Osteoblast (primary cell): Measurements from ENCODE around the gene PRMT2. TPM values are rescaled to one million over a fixed set of nuclear protein-coding genes. Genes with fewer than 3 reads are reported as not detected.
A peak's percentile ranks its signal among the peaks of the same experiment; 100 is the strongest.

ENCODE experiments used
- DNase-seq: peaks from one replicate; pipeline ENCODE4 v3.0.0; 2011; ENCODE audit warnings: low spot score, mixed read lengths; ENCODE audit not compliant: insufficient read length; ENCODE audit errors: missing footprints
- H2AFZ ChIP-seq: 2 replicates; pipeline ENCODE4 v1.6.0; 2011; ENCODE audit warnings: mild to moderate bottlenecking, low read length
- H3K27ac ChIP-seq: 2 replicates; pipeline ENCODE4 v1.5.1; 2011; ENCODE audit warnings: mild to moderate bottlenecking, low read depth, low read length, moderate library complexity
- H3K27me3 ChIP-seq: 2 replicates; pipeline ENCODE4 v1.6.0; 2012; ENCODE audit warnings: mild to moderate bottlenecking, control low read depth, inconsistent platforms, low read length, moderate library complexity; ENCODE audit not compliant: insufficient read depth
- H3K36me3 ChIP-seq: 2 replicates; pipeline ENCODE4 v1.5.1; 2011; ENCODE audit warnings: mild to moderate bottlenecking, low read length, control low read depth, moderate library complexity; ENCODE audit not compliant: insufficient read depth
- H3K4me1 ChIP-seq: 2 replicates; pipeline ENCODE4 v1.5.1; 2011; ENCODE audit warnings: mild to moderate bottlenecking, low read length, control low read depth, moderate library complexity; ENCODE audit not compliant: insufficient read depth
- H3K4me2 ChIP-seq: 2 replicates; pipeline ENCODE4 v1.6.0; 2011; ENCODE audit warnings: mild to moderate bottlenecking, low read length; ENCODE audit not compliant: insufficient read depth
- H3K4me3 ChIP-seq: fragments of 200-600 bp; sonication (generic); 3 replicates; pipeline ENCODE4 v1.5.1; 2012; ENCODE audit warnings: mild to moderate bottlenecking, low read length, inconsistent platforms; ENCODE audit not compliant: insufficient read depth
- H3K79me2 ChIP-seq: 2 replicates; pipeline ENCODE4 v1.6.0; 2012; ENCODE audit warnings: mild to moderate bottlenecking, low read length, control low read depth, inconsistent platforms; ENCODE audit not compliant: insufficient read depth
- H3K9me3 ChIP-seq: 2 replicates; pipeline ENCODE4 v1.5.1; 2011; ENCODE audit warnings: low read depth, low read length, control low read depth
- H4K20me1 ChIP-seq: 2 replicates; pipeline ENCODE4 v1.6.0; 2012; ENCODE audit warnings: mild to moderate bottlenecking, low read length, control low read depth; ENCODE audit not compliant: insufficient read depth
- CTCF ChIP-seq: IDR thresholded peaks from 2 replicates; pipeline ENCODE4 v1.5.1; 2011; ENCODE audit warnings: mild to moderate bottlenecking, low read depth, low read length, moderate library complexity; ENCODE audit errors: extremely low read depth
- total RNA-seq: library from RNA; depleted of rRNA; stranded (reverse); fragments of >200 nt; gene quantifications from 2 replicates; pipeline ENCODE4 v1.2.3, GENCODE V29; 2012

PRMT2 gene
- total RNA-seq = 134 and 136 TPM in 2 replicates

- Histone ChIP-seq H3K9me3 (no peaks in the 10 kb centered on the region), H3K4me1 (peaks cover 37% of the 10 kb centered on the region), H4K20me1 (peaks cover 38% of the 10 kb centered on the region), H3K27ac (peak within 1 kb of the TSS; percentile 90), H3K4me3 (peak within 1 kb of the TSS; percentile 88), H3K27me3 (no peaks in the 10 kb centered on the region), H3K79me2 (peaks cover 46% of the 10 kb centered on the region), H3K4me2 (peak within 1 kb of the TSS; percentile 92), H2AFZ (peak within 1 kb of the TSS; percentile 93), H3K36me3 (peaks cover 6% of the 10 kb centered on the region)
- no peak for TF ChIP-seq CTCF
- peak; percentile 99 for DNase-seq
Observed at GRCh38 chr21:46635324-46636180, at the start of gene PRMT2. PRMT2 (plus strand) TSS chr21:46635674; CDS start chr21:46636952, 1,278 bp downstream.

- Histone ChIP-seq H4K20me1 (no peaks in the 10 kb centered on the region), H3K4me2 (no peak overlapping the region), H3K79me2 (no peaks in the 10 kb centered on the region), H3K36me3 (no peaks in the 10 kb centered on the region), H3K27me3 (no peaks in the 10 kb centered on the region), H2AFZ (no peak overlapping the region), H3K27ac (no peak overlapping the region), H3K4me1 (peaks cover 7% of the 10 kb centered on the region), H3K9me3 (no peaks in the 10 kb centered on the region), H3K4me3 (no peak overlapping the region)
- no peak for DNase-seq
- TF ChIP-seq CTCF = no peak
Observed at GRCh38 chr21:46594276-46594675, 41.2 kb upstream of the PRMT2 start.

GRCh38 chr21:46596201-46596600 is 39.3 kb upstream of the PRMT2 start:
- H3K4me2 ChIP-seq = no peak overlapping the region
- H3K79me2 ChIP-seq = no peaks in the 10 kb centered on the region
- peaks cover 11% of the 10 kb centered on the region for H3K4me1 ChIP-seq
- H3K36me3 ChIP-seq = no peaks in the 10 kb centered on the region
- no peak for TF ChIP-seq CTCF
- no peak overlapping the region for H2AFZ ChIP-seq
- no peaks in the 10 kb centered on the region for H3K27me3 ChIP-seq
- H3K27ac ChIP-seq = no peak overlapping the region
- H3K4me3 ChIP-seq = no peak overlapping the region
- peak; percentile 8 for DNase-seq
- H3K9me3 ChIP-seq = no peaks in the 10 kb centered on the region
- no peaks in the 10 kb centered on the region for H4K20me1 ChIP-seq

GRCh38 chr21:46597031-46597430 is 38.4 kb upstream of the PRMT2 start:
- Histone ChIP-seq H3K4me3 (no peak overlapping the region), H3K36me3 (no peaks in the 10 kb centered on the region), H4K20me1 (no peaks in the 10 kb centered on the region), H3K27ac (no peak overlapping the region), H3K4me2 (no peak overlapping the region), H3K4me1 (peaks cover 11% of the 10 kb centered on the region), H3K79me2 (no peaks in the 10 kb centered on the region), H3K9me3 (no peaks in the 10 kb centered on the region), H3K27me3 (no peaks in the 10 kb centered on the region), H2AFZ (peak overlapping the region; percentile 20)
- no peak for TF ChIP-seq CTCF
- no peak for DNase-seq
